ENCODE measurements around the gene GPT2. TPM values are rescaled to one million over a fixed set of nuclear protein-coding genes. Genes with fewer than 3 reads are reported as not detected.

GPT2 gene
- total RNA-seq, 1 experiment from 2014 or later = 12.7 TPM

- ChIA-PET POLR2A (no interaction called here), CTCF (interaction anchor here (0.6 kb wide), 1 partner anchor 37 kb away, joined by 8 read pairs; no protein-coding TSS in a partner anchor)
- in situ Hi-C loops (cut with HindIII; ENCODE audit: low pct_unique_long_range_greater_than_20kb, low sequenced_read_pairs) = no loop called here
- TF ChIP-seq REST (IDR thresholded peaks at IDR 0.05; ENCODE audit: insufficient read depth in 1 of 2, low read depth in 2 of 2, low read length in 1 of 2) = no peak
- TF ChIP-seq TCF7L2 (IDR thresholded peaks at IDR 0.05; ENCODE audit: low read depth, low read length) = no peak
- H3K27ac ChIP-seq (ENCODE audit: low read length) = no peak overlapping the region
- no peak for DNase-seq (ENCODE audit: low read depth, low spot score)
- no peak for ATAC-seq
- no peaks in the 10 kb centered on the region for H3K9me3 ChIP-seq (ENCODE audit: control insufficient read depth, insufficient read depth, low read depth, low read length)
- H3K4me1 ChIP-seq (ENCODE audit: control insufficient read depth, insufficient read depth, low read length) = no peaks in the 10 kb centered on the region
- intact Hi-C loops (cut with micrococcal nuclease; ENCODE audit: unreplicated experiment) = no loop called here
- H3K27me3 ChIP-seq (ENCODE audit: control insufficient read depth, insufficient read depth, low read length) = no peaks in the 10 kb centered on the region
- H3K36me3 ChIP-seq (ENCODE audit: control insufficient read depth, insufficient read depth, low read length) = no peaks in the 10 kb centered on the region
- BruUV-seq (replicated peaks) = no TSS peak
- H3K4me3 ChIP-seq (ENCODE audit: low read depth in 2 of 2, low read length in 2 of 2) = no peak overlapping the region
Measured at GRCh38 chr16:46889245-46889941, 5.2 kb downstream of the GPT2 start.

- ATAC-seq = no peak
- Histone ChIP-seq H3K27ac (ENCODE audit: low read length) (no peak overlapping the region), H3K9me3 (ENCODE audit: control insufficient read depth, insufficient read depth, low read depth, low read length) (no peaks in the 10 kb centered on the region), H3K4me3 (ENCODE audit: low read depth in 2 of 2, low read length in 2 of 2) (no peak overlapping the region), H3K4me1 (ENCODE audit: control insufficient read depth, insufficient read depth, low read length) (no peaks in the 10 kb centered on the region), H3K36me3 (ENCODE audit: control insufficient read depth, insufficient read depth, low read length) (no peaks in the 10 kb centered on the region), H3K27me3 (ENCODE audit: control insufficient read depth, insufficient read depth, low read length) (no peaks in the 10 kb centered on the region)
- CTCF ChIA-PET = interaction anchor here (0.6 kb wide), 1 partner anchor 38 kb away, joined by 8 read pairs; no protein-coding TSS in a partner anchor
- intact Hi-C loops (cut with micrococcal nuclease; ENCODE audit: unreplicated experiment) (no loop called here), in situ Hi-C loops (cut with HindIII; ENCODE audit: low pct_unique_long_range_greater_than_20kb, low sequenced_read_pairs) (no loop called here)
- POLR2A ChIA-PET = no interaction called here
- TF ChIP-seq REST (IDR thresholded peaks at IDR 0.05; ENCODE audit: insufficient read depth in 1 of 2, low read depth in 2 of 2, low read length in 1 of 2) = no peak
- TF ChIP-seq SIN3A (IDR thresholded peaks at IDR 0.05; ENCODE audit: borderline replicate concordance, insufficient read depth, low read depth, low read length) = no peak
- no peak for TF ChIP-seq POLR2AphosphoS5 (IDR thresholded peaks at IDR 0.05; ENCODE audit: low read depth, low read length)
- TF ChIP-seq TCF7L2 (IDR thresholded peaks at IDR 0.05; ENCODE audit: low read depth, low read length) = no peak
- no peak for TF ChIP-seq CTCF (IDR thresholded peaks at IDR 0.05)
- DNase-seq (ENCODE audit: low read depth, low spot score) = no peak
- BruUV-seq (replicated peaks) = no TSS peak
Measured at GRCh38 chr16:46889942-46890300, 5.8 kb downstream of the GPT2 start.
